Measurements from ENCODE around the gene YPEL5.

- no peak for TF ChIP-seq CTCF (IDR thresholded peaks at IDR 0.05; ENCODE audit: poor library complexity)
- TF ChIP-seq EZH2 (IDR thresholded peaks at IDR 0.05; ENCODE audit: borderline replicate concordance) = no peak
These were observed 7.5 kb upstream of the YPEL5 start for GRCh38 chr2:30139131-30139870.

Data from hepatocyte (in vitro differentiated cells).